Measurements from ENCODE around the gene PPP1R3A.
"Not testable (repeated sequence)": the region's sequence is repeated elsewhere in the genome, so short reads cannot be mapped to it uniquely, and the experiment has no call there.

The PPP1R3A gene

GRCh38 chr7:113918946-113919345 is at the start of gene PPP1R3A:
PPP1R3A (minus strand) TSS chr7:113919009; CDS start chr7:113918996, 13 bp downstream.
- DNase-seq (ENCODE audit: low read depth in 4 of 4, low spot score in 1 of 4): no peak

GRCh38 chr7:113963356-113963755 is 44.5 kb upstream of the PPP1R3A start:
- no peak for DNase-seq (ENCODE audit: low read depth in 4 of 4, low spot score in 1 of 4)

- no peak for DNase-seq (ENCODE audit: low read depth in 4 of 4, low spot score in 1 of 4)
These were observed 41.1 kb upstream of the PPP1R3A start for GRCh38 chr7:113959910-113960309.

GRCh38 chr7:113955157-113955556 is 36.3 kb upstream of the PPP1R3A start:
- no peak for DNase-seq (ENCODE audit: low read depth in 4 of 4, low spot score in 1 of 4)

- no peak for DNase-seq (ENCODE audit: low read depth in 4 of 4, low spot score in 1 of 4)
These were observed 34.7 kb upstream of the PPP1R3A start for GRCh38 chr7:113953553-113953952.

- no peak for DNase-seq (ENCODE audit: low read depth in 4 of 4, low spot score in 1 of 4)
These were observed 26.5 kb upstream of the PPP1R3A start for GRCh38 chr7:113945018-113945938.

- no peak for DNase-seq (ENCODE audit: low read depth in 4 of 4, low spot score in 1 of 4)
These were observed 18.2 kb upstream of the PPP1R3A start for GRCh38 chr7:113936982-113937381.

- no peak for DNase-seq (ENCODE audit: low read depth in 4 of 4, low spot score in 1 of 4)
These were observed 17.7 kb upstream of the PPP1R3A start for GRCh38 chr7:113936535-113936934.

GRCh38 chr7:113929389-113929788 is 10.6 kb upstream of the PPP1R3A start:
- DNase-seq (ENCODE audit: low read depth in 4 of 4, low spot score in 1 of 4): not testable (repeated sequence)

- no peak for DNase-seq (ENCODE audit: low read depth in 4 of 4, low spot score in 1 of 4)
These were observed 9.3 kb upstream of the PPP1R3A start for GRCh38 chr7:113928112-113928511.

- DNase-seq (ENCODE audit: low read depth in 4 of 4, low spot score in 1 of 4): no peak
These were observed 3.2 kb upstream of the PPP1R3A start for GRCh38 chr7:113922049-113922448.

- no peak for DNase-seq (ENCODE audit: low read depth in 4 of 4, low spot score in 1 of 4)
These were observed 2.6 kb upstream of the PPP1R3A start for GRCh38 chr7:113921363-113921762.

GRCh38 chr7:113917840-113918239 is 969 bp downstream of the PPP1R3A start:
- DNase-seq (ENCODE audit: low read depth in 4 of 4, low spot score in 1 of 4): no peak

GRCh38 chr7:113915956-113916355 is 2.9 kb downstream of the PPP1R3A start:
- no peak for DNase-seq (ENCODE audit: low read depth in 4 of 4, low spot score in 1 of 4)

- no peak for DNase-seq (ENCODE audit: low read depth in 4 of 4, low spot score in 1 of 4)
These were observed 5.9 kb downstream of the PPP1R3A start for GRCh38 chr7:113912876-113913275.

- DNase-seq (ENCODE audit: low read depth in 4 of 4, low spot score in 1 of 4): no peak
These were observed 11.2 kb downstream of the PPP1R3A start for GRCh38 chr7:113907617-113908016.

- DNase-seq (ENCODE audit: low read depth in 4 of 4, low spot score in 1 of 4): no peak
These were observed 14.3 kb downstream of the PPP1R3A start for GRCh38 chr7:113904521-113904920.

GRCh38 chr7:113892818-113893217 is 26.0 kb downstream of the PPP1R3A start:
- no peak for DNase-seq (ENCODE audit: low read depth in 4 of 4, low spot score in 1 of 4)

- no peak for DNase-seq (ENCODE audit: low read depth in 4 of 4, low spot score in 1 of 4)
These were observed 27.0 kb downstream of the PPP1R3A start for GRCh38 chr7:113891828-113892227.

- no peak for DNase-seq (ENCODE audit: low read depth in 4 of 4, low spot score in 1 of 4)
These were observed 27.8 kb downstream of the PPP1R3A start for GRCh38 chr7:113891031-113891350.

- DNase-seq (ENCODE audit: low read depth in 4 of 4, low spot score in 1 of 4): no peak
These were observed 28.3 kb downstream of the PPP1R3A start for GRCh38 chr7:113890331-113891030.

GRCh38 chr7:113883096-113883495 is 35.7 kb downstream of the PPP1R3A start:
- no peak for DNase-seq (ENCODE audit: low read depth in 4 of 4, low spot score in 1 of 4)
